GM12874 (cell line): ENCODE measurements around the gene THOC1.

ENCODE experiments used
- CTCF ChIP-seq: IDR thresholded peaks from 2 replicates; pipeline ENCODE4 v1.5.1; 2011; ENCODE audit warnings: low read depth, mild to moderate bottlenecking, control low read depth, low read length, moderate library complexity; ENCODE audit not compliant: insufficient read depth

The THOC1 gene

GRCh38 chr18:305003-305501, 37.2 kb upstream of the THOC1 start:
- no peak for TF ChIP-seq CTCF

GRCh38 chr18:303607-304006, 35.8 kb upstream of the THOC1 start:
- no peak for TF ChIP-seq CTCF

- no peak for TF ChIP-seq CTCF
Observed at GRCh38 chr18:303011-303410, 35.2 kb upstream of the THOC1 start.

- no peak for TF ChIP-seq CTCF
Observed at GRCh38 chr18:302097-302496, 34.2 kb upstream of the THOC1 start.

GRCh38 chr18:297936-298335, 30.1 kb upstream of the THOC1 start:
- TF ChIP-seq CTCF, result no peak

GRCh38 chr18:295756-296490, 28.1 kb upstream of the THOC1 start:
- no peak for TF ChIP-seq CTCF

- no peak for TF ChIP-seq CTCF
Observed at GRCh38 chr18:294566-294965, 26.7 kb upstream of the THOC1 start.
